Measurements from ENCODE around the gene ST7.

DNA sequence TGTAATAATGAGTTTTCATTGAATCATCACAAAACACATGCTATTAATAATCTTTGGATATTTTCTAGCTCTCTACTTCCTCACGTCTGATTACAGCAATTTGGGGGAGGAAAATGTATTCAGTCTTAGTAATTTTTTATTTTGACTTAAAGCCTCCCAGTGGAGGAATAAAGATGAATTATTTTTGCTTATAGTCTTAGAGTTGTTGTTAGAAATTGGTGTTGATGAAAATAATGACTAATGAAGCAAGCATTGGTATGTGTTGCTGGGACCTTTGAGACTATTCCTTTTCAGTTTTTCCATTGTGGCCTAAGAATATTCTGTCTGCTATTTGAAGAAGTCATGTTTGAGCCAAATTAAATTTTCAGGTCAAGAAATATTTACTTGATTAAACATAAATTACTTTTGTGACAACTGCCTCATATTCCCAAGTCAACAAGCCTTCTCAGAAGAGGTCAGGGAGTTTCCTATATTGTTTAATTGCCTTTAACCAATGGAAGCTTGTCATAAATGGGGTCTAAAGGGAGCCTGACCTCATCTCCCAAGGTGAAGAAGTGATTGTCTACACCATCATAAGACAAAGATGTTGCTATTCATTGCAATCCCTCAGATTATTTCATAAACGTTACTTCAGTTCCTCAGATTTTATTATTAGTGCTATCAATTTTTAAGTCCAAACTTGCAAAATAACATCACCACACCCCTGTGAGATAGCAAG, 90.0 kb downstream of the ST7 start:
- TF ChIP-seq, protein P1, sequence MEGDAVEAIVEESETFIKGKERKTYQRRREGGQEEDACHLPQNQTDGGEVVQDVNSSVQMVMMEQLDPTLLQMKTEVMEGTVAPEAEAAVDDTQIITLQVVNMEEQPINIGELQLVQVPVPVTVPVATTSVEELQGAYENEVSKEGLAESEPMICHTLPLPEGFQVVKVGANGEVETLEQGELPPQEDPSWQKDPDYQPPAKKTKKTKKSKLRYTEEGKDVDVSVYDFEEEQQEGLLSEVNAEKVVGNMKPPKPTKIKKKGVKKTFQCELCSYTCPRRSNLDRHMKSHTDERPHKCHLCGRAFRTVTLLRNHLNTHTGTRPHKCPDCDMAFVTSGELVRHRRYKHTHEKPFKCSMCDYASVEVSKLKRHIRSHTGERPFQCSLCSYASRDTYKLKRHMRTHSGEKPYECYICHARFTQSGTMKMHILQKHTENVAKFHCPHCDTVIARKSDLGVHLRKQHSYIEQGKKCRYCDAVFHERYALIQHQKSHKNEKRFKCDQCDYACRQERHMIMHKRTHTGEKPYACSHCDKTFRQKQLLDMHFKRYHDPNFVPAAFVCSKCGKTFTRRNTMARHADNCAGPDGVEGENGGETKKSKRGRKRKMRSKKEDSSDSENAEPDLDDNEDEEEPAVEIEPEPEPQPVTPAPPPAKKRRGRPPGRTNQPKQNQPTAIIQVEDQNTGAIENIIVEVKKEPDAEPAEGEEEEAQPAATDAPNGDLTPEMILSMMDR (IDR thresholded peaks at IDR 0.05; ENCODE audit: poor library complexity), result no peak
- TF ChIP-seq EZH2 (IDR thresholded peaks at IDR 0.05; ENCODE audit: borderline replicate concordance) (no peak), EZH2phosphoT487 (IDR thresholded peaks at IDR 0.05; ENCODE audit: low read depth, severe bottlenecking, unreplicated experiment) (no peak)

Data from hepatocyte (in vitro differentiated cells).